Stomach (tissue), 4 donors: ENCODE measurements around the gene CPA5.

Experiments used
- CTCF ChIP-seq, 7 experiments: fragments of 450-650 bp in 4 of 7; fragments of 200-600 bp in 3 of 7; sonication (generic) in 3 of 7; IDR thresholded peaks; one replicate each; pipeline ENCODE4 v1.5.1; 2016 to 2019; ENCODE audit warnings: antibody characterized with exemption in 7 of 7, control low read depth in 2 of 7, mild to moderate bottlenecking in 1 of 7
- POLR2AphosphoS5 ChIP-seq, 3 donors: sonication (generic); formaldehyde crosslinking; IDR thresholded peaks; one replicate each; pipeline ENCODE4 v1.6.1; 2016; ENCODE audit warnings: antibody characterized with exemption in 3 of 3

- TF ChIP-seq CTCF (IDR thresholded peaks at IDR 0.05) (no peak), POLR2AphosphoS5 (IDR thresholded peaks at IDR 0.05) (no peak)
Observed at GRCh38 chr7:130413201-130413600, 68.6 kb downstream of the CPA5 start.
